Osteocyte (in vitro differentiated cells): ENCODE results near the gene OLFM2. TPM values are rescaled to one million over a fixed set of nuclear protein-coding genes. Genes with fewer than 3 reads are reported as not detected.

Source experiments
- DNase-seq: peaks from one replicate; pipeline ENCODE4 v3.0.0; 2021; ENCODE audit warnings: mixed read lengths; ENCODE audit not compliant: unreplicated experiment; ENCODE audit errors: extremely low spot score
- H3K27ac Mint-ChIP-seq: one replicate; pipeline ENCODE4 v1.8.0; 2021; ENCODE audit warnings: mild to moderate bottlenecking, mixed read lengths; ENCODE audit not compliant: unreplicated experiment
- H3K27me3 Mint-ChIP-seq: one replicate; pipeline ENCODE4 v1.8.0; 2021; ENCODE audit warnings: mixed read lengths; ENCODE audit not compliant: unreplicated experiment
- H3K36me3 Mint-ChIP-seq: one replicate; pipeline ENCODE4 v1.8.0; 2021; ENCODE audit warnings: mixed read lengths; ENCODE audit not compliant: unreplicated experiment
- H3K4me1 Mint-ChIP-seq: one replicate; pipeline ENCODE4 v1.8.0; 2021; ENCODE audit warnings: mixed read lengths; ENCODE audit not compliant: unreplicated experiment
- H3K4me3 Mint-ChIP-seq: one replicate; pipeline ENCODE4 v1.8.0; 2021; ENCODE audit warnings: mild to moderate bottlenecking, moderate library complexity, mixed read lengths; ENCODE audit not compliant: unreplicated experiment
- H3K9me3 Mint-ChIP-seq: one replicate; pipeline ENCODE4 v1.8.0; 2021; ENCODE audit warnings: mixed read lengths; ENCODE audit not compliant: unreplicated experiment
- CTCF ChIP-seq: fragments of 200-600 bp; sonication (generic); IDR thresholded peaks from 2 replicates; pipeline ENCODE4 v1.5.0; 2021; ENCODE audit warnings: antibody characterized with exemption, mild to moderate bottlenecking, moderate library complexity
- total RNA-seq: library from RNA; stranded (reverse); gene quantifications from 2 replicates; pipeline ENCODE4 v1.2.1, GENCODE V29; 2021

The OLFM2 gene
- total RNA-seq, 1 donor from 2014 or later: 208 TPM

DNA sequence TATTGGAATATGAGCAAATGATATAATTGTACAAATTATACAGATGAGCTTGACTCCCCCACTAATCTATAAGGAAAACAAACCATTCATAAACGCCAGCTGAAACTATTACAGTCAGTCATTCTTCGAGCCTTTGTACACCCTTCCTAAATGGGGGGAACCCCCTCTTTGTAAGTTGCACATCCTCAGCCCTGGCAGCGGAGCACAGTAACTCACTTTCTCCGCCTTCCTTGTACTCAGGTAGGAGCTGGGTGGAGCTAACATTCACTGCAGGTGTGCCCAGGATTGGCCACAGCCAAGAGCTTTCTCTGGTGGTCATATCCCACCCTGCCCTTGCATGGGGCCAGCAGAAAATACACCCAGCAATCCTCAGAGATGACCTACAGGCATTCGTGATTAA is 72.6 kb downstream of the OLFM2 start:
- no peak for TF ChIP-seq CTCF
- Mint-ChIP-seq H3K4me1 (no peaks in the 10 kb centered on the region), H3K4me3 (no peak overlapping the region), H3K27ac (no peak overlapping the region), H3K27me3 (no peaks in the 10 kb centered on the region), H3K36me3 (peaks cover 11% of the 10 kb centered on the region), H3K9me3 (no peaks in the 10 kb centered on the region)
- DNase-seq: no peak

DNA sequence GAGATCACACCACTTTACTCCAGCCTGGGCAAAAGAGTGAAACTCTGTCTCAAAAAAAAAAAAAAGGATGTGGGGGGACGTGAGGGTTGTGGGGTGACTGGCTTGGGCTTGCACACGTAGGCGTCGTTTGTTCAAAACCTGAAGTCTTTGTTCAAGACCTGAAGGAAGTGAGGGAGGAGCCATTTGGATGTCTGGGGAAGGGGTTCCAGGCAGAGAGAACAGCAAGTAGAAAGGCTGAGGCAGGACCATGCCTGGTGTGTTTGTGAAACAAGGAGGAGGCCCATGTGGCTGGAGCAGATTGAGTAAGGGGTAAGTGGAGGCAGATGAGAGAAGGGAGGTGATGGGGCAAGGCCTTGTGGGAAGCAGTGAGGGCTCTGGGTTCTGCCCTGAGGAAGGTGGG is 73.4 kb downstream of the OLFM2 start:
- Mint-ChIP-seq H3K27ac (no peak overlapping the region), H3K4me3 (no peak overlapping the region), H3K4me1 (no peaks in the 10 kb centered on the region), H3K27me3 (no peaks in the 10 kb centered on the region), H3K9me3 (no peaks in the 10 kb centered on the region), H3K36me3 (peaks cover 14% of the 10 kb centered on the region)
- no peak for DNase-seq
- TF ChIP-seq CTCF: no peak

DNA sequence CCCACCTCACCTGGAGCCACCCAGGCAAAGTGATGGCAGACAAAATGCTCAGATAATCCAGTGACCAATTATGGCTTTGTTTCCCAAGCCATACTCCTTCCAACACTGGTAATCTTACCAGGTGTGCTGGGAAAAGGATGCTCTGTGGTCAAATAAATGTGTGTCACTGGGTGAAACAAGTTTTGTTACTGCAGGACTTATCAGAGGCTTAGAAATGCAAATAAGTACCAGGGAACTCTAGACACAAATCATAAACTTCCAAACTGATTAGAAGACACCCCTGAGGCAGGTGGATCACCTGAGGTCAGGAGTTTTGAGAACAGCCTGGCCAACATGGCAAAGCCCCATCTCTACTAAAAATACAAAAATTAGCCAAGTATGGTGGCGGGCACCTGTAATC is 74.8 kb downstream of the OLFM2 start:
- Mint-ChIP-seq H3K27me3 (no peaks in the 10 kb centered on the region), H3K27ac (no peak overlapping the region), H3K9me3 (no peaks in the 10 kb centered on the region), H3K4me1 (no peaks in the 10 kb centered on the region), H3K36me3 (peaks cover 24% of the 10 kb centered on the region), H3K4me3 (no peak overlapping the region)
- DNase-seq: no peak
- no peak for TF ChIP-seq CTCF

DNA sequence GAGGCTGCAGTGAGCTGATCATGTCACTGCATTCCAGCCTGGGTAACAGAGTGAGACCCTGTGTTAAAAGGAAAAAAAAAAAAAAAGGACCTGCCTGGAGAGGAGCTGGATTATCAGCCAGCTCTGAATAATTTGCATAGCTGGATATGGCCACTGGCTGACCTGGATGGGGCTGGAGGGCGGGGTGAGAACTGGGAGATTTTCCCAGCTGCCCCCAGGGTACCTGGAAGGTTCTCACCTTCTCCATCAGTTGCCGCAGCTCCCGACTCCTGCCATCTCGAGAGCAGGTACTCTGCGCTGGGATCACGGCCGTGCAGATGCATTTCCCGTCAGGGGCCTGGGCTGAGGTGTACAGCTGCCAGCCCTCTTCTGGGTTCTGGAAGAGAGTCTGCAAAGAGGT is 75.9 kb downstream of the OLFM2 start:
- TF ChIP-seq CTCF: no peak
- no peak for DNase-seq
- no peak overlapping the region for H3K27ac Mint-ChIP-seq
- peaks cover 26% of the 10 kb centered on the region for H3K36me3 Mint-ChIP-seq
- H3K27me3 Mint-ChIP-seq: no peaks in the 10 kb centered on the region
- H3K9me3 Mint-ChIP-seq: no peaks in the 10 kb centered on the region
- H3K4me3 Mint-ChIP-seq: no peak overlapping the region
- H3K4me1 Mint-ChIP-seq: no peaks in the 10 kb centered on the region

DNA sequence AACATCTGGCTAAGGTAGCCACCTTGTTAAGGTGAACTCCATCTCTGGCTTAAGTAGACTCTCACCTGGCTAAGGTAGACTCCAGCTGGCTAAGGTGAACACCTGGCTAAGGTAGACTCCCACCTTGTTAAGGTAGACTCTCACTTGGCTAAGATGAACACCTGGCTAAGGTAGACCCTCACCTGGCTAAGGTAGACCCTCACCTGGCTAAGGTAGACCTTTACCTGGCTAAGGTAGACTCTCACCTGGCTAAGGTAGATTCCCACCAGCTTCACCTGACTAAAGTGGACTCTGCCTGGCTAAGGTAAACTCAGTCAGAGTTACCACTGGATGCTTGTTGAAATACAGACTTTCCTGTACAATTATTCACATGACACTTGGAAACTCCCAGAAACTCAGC is 77.5 kb downstream of the OLFM2 start:
- Mint-ChIP-seq H3K4me1 (peaks cover under 1% of the 10 kb centered on the region), H3K27ac (no peak overlapping the region), H3K9me3 (no peaks in the 10 kb centered on the region), H3K4me3 (no peak overlapping the region), H3K36me3 (peaks cover 33% of the 10 kb centered on the region), H3K27me3 (no peaks in the 10 kb centered on the region)
- DNase-seq: no peak
- no peak for TF ChIP-seq CTCF
